Lower lobe of right lung (tissue), 2 donors: ENCODE data around the gene HPCAL1. TPM values are rescaled to one million over a fixed set of nuclear protein-coding genes. Genes with fewer than 3 reads are reported as not detected.

Experiments
- ATAC-seq, 2 donors: fragments of 200-7000 bp; cut with Tn5 transposase; one replicate each; pipeline ENCODE4 v1.9.1; 2020 to 2022; ENCODE audit warnings: mild to moderate bottlenecking in 2 of 2, moderate library complexity in 2 of 2
- DNase-seq: peaks from one replicate; pipeline ENCODE4 v3.0.0-alpha.2; 2020
- H3K27ac ChIP-seq: fragments of 200-600 bp; one replicate; pipeline ENCODE4 v1.8.0; 2022
- H3K27me3 ChIP-seq: fragments of 200-600 bp; one replicate; pipeline ENCODE4 v1.8.0; 2022; ENCODE audit warnings: low read depth
- H3K36me3 ChIP-seq: fragments of 200-600 bp; one replicate; pipeline ENCODE4 v1.8.0; 2022; ENCODE audit warnings: mild to moderate bottlenecking
- H3K4me1 ChIP-seq: fragments of 200-600 bp; one replicate; pipeline ENCODE4 v1.8.0; 2022
- H3K4me3 ChIP-seq: fragments of 200-600 bp; one replicate; pipeline ENCODE4 v1.8.0; 2022; ENCODE audit warnings: mild to moderate bottlenecking
- H3K9me3 ChIP-seq: fragments of 200-600 bp; one replicate; pipeline ENCODE4 v1.8.0; 2022
- CTCF ChIP-seq: fragments of 200-600 bp; IDR thresholded peaks from one replicate; pipeline ENCODE4 v1.8.0; 2022; ENCODE audit warnings: antibody characterized with exemption, mild to moderate bottlenecking
- intact Hi-C: fragments of 100-400 bp; cut with DNase I; formaldehyde crosslinking; loops from one replicate; pipeline ENCODE4 v1.11.0; 2022
- total RNA-seq: library from RNA; stranded (reverse); fragmentation: NEBNext Ultra II Directional; extraction: Animal tissue kit (Norgen Biotek cat#: 25700); gene quantifications from one replicate; pipeline ENCODE4 v1.2.1, GENCODE V29; 2021
- donor health status: DM: no; HTN: yes; CAD: no; lungs with severe emphysema.

HPCAL1 gene
- total RNA-seq, 1 donor from 2014 or later: 132 TPM

DNA sequence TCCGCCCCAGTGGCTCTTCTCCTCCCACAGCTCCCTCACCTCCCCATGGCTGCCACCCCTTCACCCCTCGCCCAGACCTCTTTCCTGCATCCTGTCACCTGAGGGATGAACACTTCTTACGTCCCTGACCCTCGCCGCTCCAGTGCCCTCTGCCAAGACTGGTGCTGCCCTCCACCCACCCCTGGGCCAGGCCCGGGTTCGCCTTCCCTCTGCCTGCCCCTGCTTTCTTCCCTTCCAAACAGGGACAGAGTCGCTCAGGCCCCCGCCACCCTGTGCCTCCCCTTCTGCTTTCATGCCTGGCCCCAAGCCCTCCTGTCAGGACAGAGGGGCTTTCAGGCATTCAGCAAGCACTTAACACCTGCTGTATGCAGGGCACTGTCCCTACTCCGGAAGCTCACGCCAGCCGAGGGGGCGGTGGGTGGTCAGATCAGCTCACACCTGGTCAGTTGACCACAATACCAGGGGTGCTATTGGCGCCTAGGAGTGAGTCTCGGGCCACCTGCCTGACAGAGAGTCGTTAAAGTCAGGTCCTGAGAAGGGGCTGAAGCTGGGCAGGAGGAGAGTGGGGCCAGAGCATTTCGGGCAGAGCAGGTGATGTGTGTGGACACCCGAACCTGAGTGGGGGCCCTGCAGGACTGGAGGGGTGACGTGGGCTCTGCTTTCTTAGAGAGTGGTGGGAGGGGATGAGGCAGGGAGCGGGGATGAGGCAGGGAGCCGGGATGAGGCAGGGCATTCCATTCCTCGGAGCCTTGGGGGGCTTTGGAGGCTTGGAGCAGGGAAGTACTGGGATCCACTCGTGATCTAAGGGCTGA, 26.0 kb upstream of the HPCAL1 start:
- H3K9me3 ChIP-seq: no peaks in the 10 kb centered on the region
- no peak overlapping the region for H3K4me3 ChIP-seq
- no peak for ATAC-seq
- intact Hi-C loops: no loop called here
- no peak overlapping the region for H3K27ac ChIP-seq
- H3K4me1 ChIP-seq: peaks cover 18% of the 10 kb centered on the region
- DNase-seq: peak; percentile 39
- no peaks in the 10 kb centered on the region for H3K36me3 ChIP-seq
- no peaks in the 10 kb centered on the region for H3K27me3 ChIP-seq
- TF ChIP-seq CTCF: no peak

- peak in 1 of 2 donors; percentile 60 for ATAC-seq
- Histone ChIP-seq H3K4me3 (no peak overlapping the region), H3K27me3 (no peaks in the 10 kb centered on the region), H3K36me3 (no peaks in the 10 kb centered on the region), H3K27ac (no peak overlapping the region), H3K9me3 (no peaks in the 10 kb centered on the region), H3K4me1 (peaks cover 20% of the 10 kb centered on the region)
- intact Hi-C loops: no loop called here
- no peak for TF ChIP-seq CTCF
- peak; percentile 37 for DNase-seq
These were observed 25.2 kb upstream of the HPCAL1 start for GRCh38 chr2:10277293-10278028.

DNA sequence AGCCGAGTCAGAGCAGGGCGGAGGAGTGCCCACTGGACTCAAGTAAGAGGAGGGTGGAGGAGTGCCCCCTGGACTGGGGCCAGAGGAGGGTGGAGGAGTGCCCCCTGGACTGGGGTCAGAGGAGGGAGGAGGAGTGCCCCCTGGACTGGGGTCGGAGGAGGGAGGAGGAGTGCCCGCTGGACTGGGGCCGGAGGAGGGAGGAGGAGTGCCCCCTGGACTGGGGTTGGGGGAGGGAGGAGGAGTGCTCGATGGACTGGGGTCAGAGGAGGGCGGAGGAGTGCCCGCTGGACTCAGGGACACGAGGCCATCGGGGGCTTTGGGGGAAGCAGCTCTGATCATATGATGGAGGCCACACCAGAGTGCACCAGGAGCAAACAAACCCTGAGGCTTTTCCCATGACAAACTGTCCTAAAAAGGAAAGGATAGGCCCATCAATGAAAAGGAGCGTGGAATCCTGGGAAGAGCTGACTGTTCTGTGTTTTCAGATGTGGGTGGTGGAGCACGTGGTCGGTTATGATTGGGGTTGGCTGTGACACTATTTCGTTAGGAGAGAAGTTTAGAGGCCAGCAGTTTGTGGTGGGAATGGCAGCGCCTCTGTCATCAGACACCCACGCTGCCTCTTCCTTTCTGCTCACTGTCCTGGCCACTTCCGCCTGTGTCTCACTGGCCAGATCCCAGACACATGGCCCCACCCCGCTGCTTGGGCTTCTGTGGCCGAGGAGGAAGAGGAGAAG, 24.5 kb upstream of the HPCAL1 start:
- Histone ChIP-seq H3K4me3 (no peak overlapping the region), H3K9me3 (no peaks in the 10 kb centered on the region), H3K36me3 (no peaks in the 10 kb centered on the region), H3K4me1 (peaks cover 28% of the 10 kb centered on the region), H3K27me3 (no peaks in the 10 kb centered on the region), H3K27ac (peak overlapping the region; percentile 37)
- intact Hi-C loops: no loop called here
- DNase-seq (peak; percentile 90), ATAC-seq (peak; percentile 75 to 90)
- no peak for TF ChIP-seq CTCF

DNA sequence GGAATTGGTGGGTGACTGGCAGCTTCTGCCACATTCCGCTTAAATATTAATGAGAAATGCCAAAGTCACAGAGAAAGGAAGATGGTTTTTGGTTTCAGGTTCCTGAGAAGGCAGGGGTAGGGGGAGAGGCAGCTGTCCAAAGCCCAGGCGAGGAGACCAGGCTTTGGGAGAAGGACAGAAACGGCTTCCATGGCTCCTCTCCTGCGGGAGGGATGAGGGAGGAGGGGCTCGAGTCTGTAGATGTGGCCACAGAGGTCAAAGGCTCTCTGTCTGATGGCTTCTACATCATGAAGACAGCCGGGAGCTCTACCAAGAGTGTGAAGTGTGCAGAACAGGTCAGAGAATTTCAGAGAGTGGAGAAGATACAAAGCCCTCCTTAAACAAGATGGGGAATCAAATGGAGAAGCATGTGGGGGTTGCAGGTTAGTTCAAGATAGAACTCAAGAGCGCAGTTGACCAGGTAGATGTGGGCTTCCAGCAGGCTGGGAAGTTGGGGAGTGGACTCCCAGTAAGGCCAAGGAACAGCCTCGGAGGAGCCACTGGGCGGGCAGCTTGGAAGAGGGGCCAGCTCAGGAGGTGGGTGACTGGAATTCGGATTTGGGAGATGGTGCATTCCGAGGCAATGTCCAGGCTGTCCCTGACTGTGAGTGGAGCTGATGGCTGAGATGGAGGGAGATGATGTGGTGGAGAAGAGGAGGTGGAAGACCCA, 23.8 kb upstream of the HPCAL1 start:
- no peaks in the 10 kb centered on the region for H3K36me3 ChIP-seq
- no peak overlapping the region for H3K4me3 ChIP-seq
- no peak for DNase-seq
- ATAC-seq: no peak
- no peak for TF ChIP-seq CTCF
- intact Hi-C loops: no loop called here
- peak overlapping the region; percentile 37 for H3K27ac ChIP-seq
- H3K4me1 ChIP-seq: peaks cover 28% of the 10 kb centered on the region
- H3K27me3 ChIP-seq: no peaks in the 10 kb centered on the region
- no peaks in the 10 kb centered on the region for H3K9me3 ChIP-seq

- no peak for TF ChIP-seq CTCF
- DNase-seq: no peak
- Histone ChIP-seq H3K9me3 (no peaks in the 10 kb centered on the region), H3K36me3 (no peaks in the 10 kb centered on the region), H3K27me3 (no peaks in the 10 kb centered on the region), H3K4me1 (peaks cover 28% of the 10 kb centered on the region), H3K27ac (no peak overlapping the region), H3K4me3 (no peak overlapping the region)
- intact Hi-C loops: no loop called here
- ATAC-seq: no peak
These were observed 23.2 kb upstream of the HPCAL1 start for GRCh38 chr2:10279472-10279870.
